GM21786 (cell line): ENCODE measurements around the gene LCP1.

Experiments
- ATAC-seq: cut with Tn5 transposase; IDR thresholded peaks from one replicate; pipeline ENCODE4 v1.9.1; 2021; ENCODE audit not compliant: unreplicated experiment

The LCP1 gene

GRCh38 chr13:46103037-46103436, 78.9 kb downstream of the LCP1 start:
- ATAC-seq, result no peak

- no peak for ATAC-seq
These were observed 79.7 kb downstream of the LCP1 start for GRCh38 chr13:46102255-46102605.

GRCh38 chr13:46101484-46102254, 80.3 kb downstream of the LCP1 start:
- ATAC-seq, result peak; percentile 49

- ATAC-seq, result no peak
These were observed 81.0 kb downstream of the LCP1 start for GRCh38 chr13:46101002-46101401.

- peak; percentile 65 for ATAC-seq
These were observed 81.7 kb downstream of the LCP1 start for GRCh38 chr13:46100191-46100815.

GRCh38 chr13:46097663-46098062, 84.3 kb downstream of the LCP1 start:
- no peak for ATAC-seq

- ATAC-seq, result no peak
These were observed 85.0 kb downstream of the LCP1 start for GRCh38 chr13:46097015-46097414.

- no peak for ATAC-seq
These were observed 87.5 kb downstream of the LCP1 start for GRCh38 chr13:46094478-46094877.

- no peak for ATAC-seq
These were observed 93.0 kb downstream of the LCP1 start for GRCh38 chr13:46088821-46089562.

GRCh38 chr13:46087481-46087880, 94.5 kb downstream of the LCP1 start:
- no peak for ATAC-seq

- no peak for ATAC-seq
These were observed 95.0 kb downstream of the LCP1 start for GRCh38 chr13:46086985-46087384.

- no peak for ATAC-seq
These were observed 95.5 kb downstream of the LCP1 start for GRCh38 chr13:46086421-46086922.

GRCh38 chr13:46085737-46086136, 96.2 kb downstream of the LCP1 start:
- no peak for ATAC-seq

GRCh38 chr13:46082324-46082723, 99.7 kb downstream of the LCP1 start:
- no peak for ATAC-seq

GRCh38 chr13:46079770-46080169, 102.2 kb downstream of the LCP1 start:
- no peak for ATAC-seq

GRCh38 chr13:46077265-46077664, 104.7 kb downstream of the LCP1 start:
- no peak for ATAC-seq

- no peak for ATAC-seq
These were observed 105.2 kb downstream of the LCP1 start for GRCh38 chr13:46076827-46077226.
